Inflammatory macrophage treated with lipopolysaccharide for 4 hours (primary cell): ENCODE data around the gene ZFYVE27.

ENCODE experiments used
- DNase-seq: peaks from one replicate; pipeline ENCODE4 v3.0.0-alpha.2; 2020

Gene ZFYVE27

GRCh38 chr10:97771913-97772823 is 35.2 kb downstream of the ZFYVE27 start, which contains the start of gene SFRP5:
TSS of gene SFRP5 (minus strand) at chr10:97771999. CDS start at chr10:97771833, 166 bp downstream.
- DNase-seq: no peak

- no peak for DNase-seq
Measured at GRCh38 chr10:97773096-97773495, 36.2 kb downstream of the ZFYVE27 start.

DNA sequence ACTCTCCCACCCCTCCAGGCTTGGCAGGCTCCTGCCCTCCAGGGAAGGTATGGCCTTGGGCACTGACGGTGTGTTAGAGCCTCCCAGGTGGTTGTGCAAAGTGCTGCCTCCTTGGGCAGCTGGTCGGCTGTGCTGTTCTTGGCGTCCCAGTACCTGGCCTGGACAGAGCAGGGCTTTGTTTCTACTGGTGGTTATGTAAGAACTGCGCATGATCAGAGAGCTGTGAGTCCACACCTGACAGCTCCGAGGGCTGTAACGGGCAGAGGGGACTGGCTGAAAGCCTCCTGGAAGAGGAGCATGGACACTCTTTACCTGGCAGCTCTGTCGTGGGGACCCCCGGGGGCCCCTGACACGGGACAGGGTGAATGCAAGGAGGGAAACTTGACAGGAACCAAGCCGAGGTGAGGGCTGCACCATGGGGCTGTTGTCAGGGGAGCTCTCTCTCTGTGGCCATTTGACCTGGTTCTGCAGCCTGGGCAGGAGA is 37.9 kb downstream of the ZFYVE27 start:
- no peak for DNase-seq

DNA sequence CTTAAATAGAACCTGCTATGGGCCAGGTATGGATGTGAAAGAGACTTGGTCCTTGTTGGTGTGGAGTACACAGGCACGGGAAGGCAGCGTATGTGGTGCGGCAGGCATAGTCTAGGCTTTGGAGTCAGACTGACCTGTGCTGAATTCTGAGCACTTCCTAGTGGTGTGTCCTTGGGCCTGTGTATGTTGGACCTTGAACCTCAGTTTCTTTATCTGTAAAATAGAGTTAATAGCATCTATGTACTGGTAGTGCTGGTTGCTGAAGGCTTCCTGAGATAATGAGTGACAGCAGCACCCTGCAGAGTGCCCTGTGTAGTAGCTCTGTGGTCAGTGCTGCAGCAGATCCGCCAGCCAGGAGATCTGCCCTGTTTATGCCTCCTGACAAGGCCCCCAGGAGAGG is 40.2 kb downstream of the ZFYVE27 start:
- DNase-seq: no peak

DNA sequence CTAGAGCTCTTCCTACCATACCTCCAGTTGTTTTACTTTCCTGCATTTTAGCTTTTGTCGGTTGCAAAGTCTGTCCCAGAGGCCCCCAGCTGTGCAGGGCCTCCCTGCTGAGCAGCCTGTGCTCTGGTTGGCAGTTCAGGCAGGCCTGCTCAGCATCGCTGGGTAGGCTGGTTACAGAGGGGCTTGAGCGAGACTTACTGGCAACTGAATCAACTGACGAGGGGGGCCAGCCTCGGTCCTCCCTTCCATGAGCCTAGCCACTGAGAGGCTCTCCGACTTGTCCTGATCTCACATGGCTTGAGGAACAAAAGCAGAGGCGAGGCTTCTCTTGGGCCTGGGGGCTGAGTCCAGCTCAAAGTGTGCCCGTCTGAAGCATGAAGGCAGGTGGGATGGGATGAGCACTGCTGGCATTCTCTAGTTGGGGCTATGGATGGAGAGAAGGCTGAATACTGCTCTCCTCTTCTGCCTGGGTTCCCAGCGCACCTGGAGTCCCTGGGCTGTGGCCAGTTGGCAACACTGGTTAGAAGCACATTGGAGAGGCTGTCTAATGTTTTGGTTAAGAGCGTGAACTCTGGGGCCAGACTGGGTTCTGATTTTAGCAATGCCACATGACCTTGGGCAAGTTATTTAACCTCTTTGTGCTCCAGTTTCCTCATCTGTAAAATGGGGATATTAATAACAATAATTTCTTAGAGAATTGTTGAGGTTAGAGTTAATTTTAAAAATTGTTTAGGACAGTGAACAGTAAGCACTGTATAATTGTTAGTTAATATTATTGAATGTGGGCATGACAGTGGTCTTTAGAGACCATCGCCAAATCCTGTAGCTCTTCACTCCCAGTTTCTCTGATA is 41.7 kb downstream of the ZFYVE27 start:
- no peak for DNase-seq

DNA sequence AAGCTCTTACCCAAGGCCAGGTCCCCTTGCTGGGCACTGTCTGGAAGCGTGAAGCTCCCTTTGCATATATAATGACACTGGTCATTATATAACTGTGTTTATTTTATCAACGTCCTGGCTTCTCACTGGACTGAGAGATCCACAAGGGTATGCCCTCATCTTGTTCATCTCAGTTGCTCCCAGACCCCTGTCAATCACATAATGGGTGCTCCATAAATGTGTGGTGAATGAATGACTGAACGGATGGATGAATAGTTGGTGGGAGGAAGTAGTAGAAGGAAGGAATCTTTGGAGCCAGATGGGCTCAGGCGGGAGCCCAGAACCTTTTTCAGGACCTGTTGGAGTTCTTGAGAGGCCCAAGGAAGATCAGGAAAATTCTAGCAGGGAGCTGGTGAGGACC is 42.6 kb downstream of the ZFYVE27 start:
- DNase-seq: no peak

- DNase-seq: no peak
Measured at GRCh38 chr10:97779975-97780374, 43.0 kb downstream of the ZFYVE27 start.

GRCh38 chr10:97780841-97781617 is 44.1 kb downstream of the ZFYVE27 start:
- no peak for DNase-seq

GRCh38 chr10:97781618-97782331 is 44.8 kb downstream of the ZFYVE27 start:
- no peak for DNase-seq

DNA sequence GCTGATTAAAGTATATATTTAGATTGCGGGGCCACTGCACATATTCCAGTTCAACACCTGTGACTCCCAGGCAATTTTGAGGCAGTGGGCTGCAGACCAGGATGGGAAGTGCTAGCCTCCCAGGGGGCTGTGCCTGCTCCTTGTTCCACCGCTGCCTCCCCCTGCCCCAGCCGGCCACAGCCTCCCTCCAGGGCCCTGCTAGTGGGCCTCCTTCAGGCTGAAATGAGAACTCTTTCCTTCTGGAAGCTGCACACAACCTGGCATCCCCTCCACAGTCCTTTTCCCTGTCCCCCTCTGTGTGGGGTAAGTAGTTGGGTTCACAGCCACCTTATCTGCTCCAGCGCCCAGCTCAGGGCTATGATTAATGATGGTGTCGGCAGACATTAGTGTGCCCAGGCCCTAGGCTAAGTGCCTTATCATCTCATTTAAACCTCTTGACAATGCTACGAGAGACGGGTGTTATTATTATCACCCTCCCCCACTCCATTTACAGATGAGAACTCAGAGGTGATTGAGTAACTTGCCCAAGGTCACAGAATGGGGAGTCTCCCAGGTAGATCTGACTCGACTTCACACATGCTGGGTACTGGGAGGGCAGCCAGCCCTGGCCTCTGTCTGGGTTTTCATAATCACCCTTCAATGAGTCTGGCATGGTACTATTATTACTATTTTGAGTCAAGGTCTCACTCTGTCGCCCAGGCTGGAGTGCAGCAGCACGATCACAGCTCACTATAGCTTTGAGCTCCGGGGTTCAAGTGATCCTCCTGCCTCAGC is 45.7 kb downstream of the ZFYVE27 start:
- no peak for DNase-seq

DNA sequence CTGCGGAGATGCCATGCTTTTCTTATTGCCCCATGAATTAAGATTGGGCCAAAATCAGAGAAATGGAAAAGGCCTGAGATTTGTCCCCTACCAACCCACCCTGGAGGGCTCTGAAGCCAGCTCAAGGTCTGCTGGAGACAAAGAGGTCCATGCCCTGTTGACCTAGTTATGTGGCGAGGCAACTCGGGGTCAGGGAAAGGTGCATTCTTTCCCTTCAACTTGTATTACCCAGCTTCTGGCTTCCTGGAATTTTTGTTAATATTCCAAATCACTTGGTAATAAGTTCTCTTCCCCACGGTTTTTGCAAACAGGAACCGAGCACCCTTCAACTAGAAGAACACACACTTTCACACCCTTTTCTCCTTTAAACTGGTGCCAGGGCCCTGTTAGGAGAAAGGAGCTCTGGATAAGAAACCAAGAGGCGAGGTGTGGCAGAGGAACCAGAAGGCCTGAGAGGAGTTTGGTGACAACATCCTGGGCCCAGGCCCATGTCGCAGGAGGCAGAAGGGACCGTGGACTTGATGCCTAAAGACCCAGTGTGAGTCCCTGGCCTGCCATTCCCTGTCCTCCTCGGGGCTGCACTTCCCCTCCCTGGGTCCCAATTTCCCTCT is 47.4 kb downstream of the ZFYVE27 start:
- no peak for DNase-seq

DNA sequence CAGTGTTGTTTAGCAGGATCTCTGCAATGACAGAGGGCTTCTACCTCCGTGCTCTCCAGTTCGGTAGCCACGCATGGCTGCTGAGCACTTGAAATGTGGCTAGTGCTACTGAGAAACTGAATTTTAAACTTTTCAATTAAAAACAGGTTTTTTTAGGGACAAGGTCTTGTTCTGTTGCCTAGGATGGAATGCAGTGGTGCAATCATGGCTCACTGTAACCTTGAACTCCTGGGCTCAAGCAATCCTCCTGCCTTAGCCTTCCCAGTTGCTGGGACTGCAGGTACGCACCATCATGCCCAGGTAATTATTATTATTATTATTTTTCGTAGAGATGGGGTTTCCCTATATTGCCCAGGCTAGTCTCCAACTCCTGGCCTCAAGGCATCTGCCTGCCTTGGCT is 48.3 kb downstream of the ZFYVE27 start:
- DNase-seq: no peak

DNA sequence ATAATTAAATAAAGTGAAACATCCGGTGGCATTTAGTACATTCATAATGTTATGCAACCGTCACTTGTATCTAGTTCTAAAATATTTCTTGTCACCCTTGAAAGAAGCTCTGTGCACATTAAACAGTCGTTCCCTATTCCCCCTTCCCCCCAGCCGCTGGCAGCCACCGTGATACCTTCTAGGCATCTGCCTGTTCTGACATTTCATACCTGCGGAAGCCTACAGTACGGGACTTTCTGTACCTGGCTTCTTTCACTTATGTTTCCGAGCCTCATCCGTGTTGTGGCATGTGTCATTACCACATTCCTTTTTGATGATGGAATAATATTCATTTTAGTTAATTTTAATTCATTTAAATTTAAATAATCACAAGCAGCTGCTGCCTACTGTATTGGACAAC is 48.8 kb downstream of the ZFYVE27 start:
- no peak for DNase-seq

GRCh38 chr10:97788552-97789442 is 51.9 kb downstream of the ZFYVE27 start:
- DNase-seq: no peak

DNA sequence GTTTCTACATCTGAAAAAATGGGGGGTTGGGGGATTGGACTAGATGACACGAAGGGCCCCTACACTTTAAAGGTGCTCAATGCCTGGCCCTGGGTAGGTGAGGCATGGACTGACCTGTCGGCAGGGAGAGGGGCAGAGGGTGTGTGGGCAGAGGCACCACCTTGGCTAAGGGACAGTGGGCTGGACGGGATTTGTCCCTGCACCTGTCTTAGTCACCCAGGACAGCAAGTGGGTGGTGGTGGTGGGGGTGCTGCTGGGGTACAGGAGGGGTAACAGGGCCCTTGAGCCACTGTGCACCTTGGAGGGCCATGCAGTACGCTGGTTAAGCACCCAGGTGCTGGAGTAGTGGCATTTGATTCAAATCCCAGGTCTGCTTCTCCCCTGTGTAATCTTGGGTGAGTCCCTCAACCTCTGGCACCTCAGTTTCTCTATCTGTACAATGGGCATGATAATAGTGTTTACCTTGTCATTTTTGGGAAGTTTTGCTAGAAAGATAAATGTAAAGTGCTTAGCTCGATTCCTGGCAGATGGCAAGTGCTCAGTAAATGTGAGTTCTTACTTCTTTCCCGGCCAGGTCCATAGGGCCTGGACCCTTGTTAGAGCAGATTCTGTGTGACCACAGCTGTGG is 53.0 kb downstream of the ZFYVE27 start:
- DNase-seq: no peak

GRCh38 chr10:97791824-97792721 is 55.1 kb downstream of the ZFYVE27 start:
- DNase-seq: peak; percentile 51

DNA sequence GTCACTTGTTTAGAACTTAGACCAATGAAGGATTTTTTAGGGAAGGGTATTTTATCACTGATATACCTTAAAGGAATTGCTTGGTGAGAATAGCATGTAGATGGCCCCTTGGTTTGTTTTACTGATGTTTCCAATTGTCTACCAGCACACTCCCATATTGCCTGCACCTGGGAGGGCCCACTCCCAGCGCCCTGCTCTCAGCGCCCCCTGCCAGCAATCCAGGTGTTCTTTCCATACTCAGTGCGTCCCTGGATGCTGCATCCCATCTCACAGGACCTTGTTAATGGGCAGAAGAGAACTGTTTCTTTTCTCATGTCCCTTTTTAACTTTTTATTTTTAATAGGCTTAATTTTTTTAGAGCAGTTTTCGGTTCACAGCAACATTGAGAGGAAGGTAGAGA is 59.0 kb downstream of the ZFYVE27 start:
- no peak for DNase-seq

- DNase-seq: peak; percentile 27
Measured at GRCh38 chr10:97796651-97797050, 59.7 kb downstream of the ZFYVE27 start.
